Thymus (tissue), 14 donors: ENCODE measurements around the gene ZCCHC3. TPM values are rescaled to one million over a fixed set of nuclear protein-coding genes. Genes with fewer than 3 reads are reported as not detected.
"Not testable (repeated sequence)": the region's sequence is repeated elsewhere in the genome, so short reads cannot be mapped to it uniquely, and the experiment has no call there.

Source experiments
- DNase-seq, 9 donors: peaks; one replicate each; pipeline ENCODE4 v3.0.0-alpha.2; 2013; ENCODE audit warnings: low spot score in 9 of 9, low read depth in 6 of 9, missing footprints in 1 of 9
- H3K27ac ChIP-seq, 2 donors: one replicate each; pipeline ENCODE4 v1.5.1; 2013; ENCODE audit warnings: control low read depth in 1 of 2, low read depth in 1 of 2, low read length in 1 of 2, mild to moderate bottlenecking in 1 of 2, moderate library complexity in 1 of 2
- H3K27me3 ChIP-seq, 2 donors: one replicate each; pipeline ENCODE4 v1.5.1; 2013; ENCODE audit warnings: low read length in 1 of 2; ENCODE audit not compliant: control insufficient read depth in 2 of 2, insufficient read depth in 1 of 2
- H3K36me3 ChIP-seq, 2 donors: one replicate each; pipeline ENCODE4 v1.5.1; 2013; ENCODE audit warnings: low read length in 1 of 2, mild to moderate bottlenecking in 1 of 2, moderate library complexity in 1 of 2; ENCODE audit not compliant: control insufficient read depth in 2 of 2, insufficient read depth in 2 of 2
- H3K4me1 ChIP-seq, 2 donors: one replicate each; pipeline ENCODE4 v1.5.1; 2013; ENCODE audit warnings: low read length in 2 of 2; ENCODE audit not compliant: control insufficient read depth in 2 of 2, insufficient read depth in 2 of 2
- H3K4me3 ChIP-seq, 2 donors: one replicate each; pipeline ENCODE4 v1.5.1; 2013; ENCODE audit warnings: low read length in 2 of 2, control low read depth in 1 of 2, mild to moderate bottlenecking in 1 of 2
- H3K9me3 ChIP-seq, 2 donors: one replicate each; pipeline ENCODE4 v1.5.1; 2013; ENCODE audit warnings: low read length in 1 of 2, mild to moderate bottlenecking in 1 of 2; ENCODE audit not compliant: control insufficient read depth in 2 of 2, insufficient read depth in 1 of 2
- WGBS: extraction: QIAGEN DNeasy Blood & Tissue Kit; methylation state at CpG from one replicate; pipeline ENCODE4 v1.1.7; 2013; 5-methylcytosine and 5-hydroxymethylcytosine counted together
- long read RNA-seq, 10 donors: transcript quantifications; one replicate each; lab custom pipeline, GENCODE V29; 2026
- polyA plus RNA-seq: library from polyadenylated mRNA; stranded (reverse); fragments of 200-250 nt; gene quantifications from one replicate; pipeline ENCODE4 v1.2.3, GENCODE V29; 2013
- total RNA-seq: library from RNA; stranded (reverse); fragments of 120-200 nt; gene quantifications from one replicate; pipeline ENCODE4 v1.2.4, GENCODE V29; 2013
- donor health status: healthy.

ZCCHC3 gene, protein sequence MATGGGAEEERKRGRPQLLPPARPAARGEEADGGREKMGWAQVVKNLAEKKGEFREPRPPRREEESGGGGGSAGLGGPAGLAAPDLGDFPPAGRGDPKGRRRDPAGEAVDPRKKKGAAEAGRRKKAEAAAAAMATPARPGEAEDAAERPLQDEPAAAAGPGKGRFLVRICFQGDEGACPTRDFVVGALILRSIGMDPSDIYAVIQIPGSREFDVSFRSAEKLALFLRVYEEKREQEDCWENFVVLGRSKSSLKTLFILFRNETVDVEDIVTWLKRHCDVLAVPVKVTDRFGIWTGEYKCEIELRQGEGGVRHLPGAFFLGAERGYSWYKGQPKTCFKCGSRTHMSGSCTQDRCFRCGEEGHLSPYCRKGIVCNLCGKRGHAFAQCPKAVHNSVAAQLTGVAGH
- 28.5 TPM for total RNA-seq
- polyA plus RNA-seq: 21.8 TPM
- long read RNA-seq, donor 1, partial matches to known transcripts: 0 of 3 reads
- long read RNA-seq, donor 1, other reads (novel, unspliced or antisense): 0 of 3 reads
- long read RNA-seq, donor 2, transcript ZCCHC3-201 (1 exons, 3,354 nt): major isoform, 76 of 76 reads
- long read RNA-seq, donor 2, partial matches to known transcripts: 0 of 76 reads
- long read RNA-seq, donor 2, other reads (novel, unspliced or antisense): 0 of 76 reads
- long read RNA-seq, donor 3, transcript ZCCHC3-201 (1 exons, 3,354 nt): major isoform, 39 of 39 reads
- long read RNA-seq, donor 3, partial matches to known transcripts: 0 of 39 reads
- long read RNA-seq, donor 3, other reads (novel, unspliced or antisense): 0 of 39 reads
- long read RNA-seq, donor 4, transcript ZCCHC3-201 (1 exons, 3,354 nt): major isoform, 14 of 14 reads
- long read RNA-seq, donor 4, partial matches to known transcripts: 0 of 14 reads
- long read RNA-seq, donor 4, other reads (novel, unspliced or antisense): 0 of 14 reads
- long read RNA-seq, donor 5, transcript ZCCHC3-201 (1 exons, 3,354 nt): major isoform, 41 of 41 reads
- long read RNA-seq, donor 5, partial matches to known transcripts: 0 of 41 reads
- long read RNA-seq, donor 5, other reads (novel, unspliced or antisense): 0 of 41 reads
- long read RNA-seq, donor 6, transcript ZCCHC3-201 (1 exons, 3,354 nt): major isoform, 29 of 29 reads
- long read RNA-seq, donor 6, partial matches to known transcripts: 0 of 29 reads
- long read RNA-seq, donor 6, other reads (novel, unspliced or antisense): 0 of 29 reads
- long read RNA-seq, donor 7, transcript ZCCHC3-201 (1 exons, 3,354 nt): major isoform, 43 of 43 reads
- long read RNA-seq, donor 7, partial matches to known transcripts: 0 of 43 reads
- long read RNA-seq, donor 7, other reads (novel, unspliced or antisense): 0 of 43 reads
- long read RNA-seq, donor 8, transcript ZCCHC3-201 (1 exons, 3,354 nt): major isoform, 12 of 12 reads
- long read RNA-seq, donor 8, partial matches to known transcripts: 0 of 12 reads
- long read RNA-seq, donor 8, other reads (novel, unspliced or antisense): 0 of 12 reads
- long read RNA-seq, donor 9, transcript ZCCHC3-201 (1 exons, 3,354 nt): major isoform, 9 of 9 reads
- long read RNA-seq, donor 9, partial matches to known transcripts: 0 of 9 reads
- long read RNA-seq, donor 9, other reads (novel, unspliced or antisense): 0 of 9 reads
- long read RNA-seq, donor 10, transcript ZCCHC3-201 (1 exons, 3,354 nt): major isoform, 18 of 18 reads
- long read RNA-seq, donor 10, partial matches to known transcripts: 0 of 18 reads
- long read RNA-seq, donor 10, other reads (novel, unspliced or antisense): 0 of 18 reads

GRCh38 chr20:297098-297924 is at the start of gene ZCCHC3:
Gene ZCCHC3 (plus strand): TSS chr20:297570. CDS start chr20:297587, 17 bp downstream.
- under 1% methylated on average over 99 of the region's 99 CpGs for WGBS
- peaks cover 4 to 16% of the 10 kb centered on the region in 2 donors for H3K36me3 ChIP-seq
- peak within 1 kb of the TSS; percentile 95 to 100 for H3K4me3 ChIP-seq
- H3K27ac ChIP-seq: peak within 1 kb of the TSS; percentile 90 to 95
- H3K4me1 ChIP-seq: peaks cover 12 to 25% of the 10 kb centered on the region in 2 donors
- H3K9me3 ChIP-seq: no peaks in the 10 kb centered on the region
- no peaks in the 10 kb centered on the region for H3K27me3 ChIP-seq
- peak in 7 of 9 donors; percentile 69 to 93 (median 79) for DNase-seq

DNA sequence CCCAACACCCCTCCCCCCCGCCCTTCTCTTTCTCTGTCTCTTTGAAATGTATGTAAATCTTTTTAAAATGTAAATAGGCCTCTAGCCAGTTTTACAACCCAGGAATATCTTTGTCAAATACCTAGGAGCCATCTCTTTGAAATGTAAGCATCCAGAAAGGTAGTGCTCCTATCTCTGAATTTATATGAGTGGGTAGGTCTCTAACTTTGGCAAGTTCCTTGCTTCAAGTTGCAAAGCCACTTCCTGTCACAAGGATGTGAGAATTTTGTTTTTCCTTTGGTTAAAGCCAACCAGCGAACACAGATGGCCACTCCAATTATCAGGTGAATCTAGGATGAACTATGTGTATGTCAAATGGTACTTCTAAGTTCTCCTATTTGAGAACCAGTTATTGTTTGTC is 46.0 kb upstream of the ZCCHC3 start:
- peak in 1 of 9 donors; percentile 51 for DNase-seq
- no peaks in the 10 kb centered on the region for H3K9me3 ChIP-seq
- H3K27me3 ChIP-seq: no peaks in the 10 kb centered on the region
- H3K36me3 ChIP-seq: no peaks in the 10 kb centered on the region
- no peaks in the 10 kb centered on the region for H3K4me1 ChIP-seq
- WGBS: 43% methylated on average over 2 of the region's 2 CpGs
- H3K27ac ChIP-seq: peak overlapping the region in 1 of 2 donors; percentile 31
- H3K4me3 ChIP-seq: no peak overlapping the region

DNA sequence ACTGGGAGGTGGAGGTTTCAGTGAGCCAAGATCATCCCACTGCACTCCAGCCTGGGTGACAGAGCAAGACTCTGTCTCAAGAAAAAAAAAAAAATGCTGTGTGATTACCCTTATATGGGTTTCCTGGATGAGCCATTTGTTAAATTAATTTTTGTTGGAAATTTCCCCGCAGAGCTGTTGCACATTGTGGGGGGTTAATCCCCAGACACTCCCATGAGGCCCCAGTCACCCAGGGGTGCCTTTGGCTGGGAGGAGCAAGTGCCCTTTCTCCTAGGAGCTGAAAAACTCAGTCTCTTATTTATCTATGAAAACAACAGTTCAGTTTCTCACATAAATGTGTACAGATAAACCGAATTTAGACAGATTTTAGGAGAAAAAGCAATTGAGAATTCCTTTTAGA is 44.6 kb upstream of the ZCCHC3 start:
- 96% methylated on average over 2 of the region's 2 CpGs for WGBS
- no peak for DNase-seq
- H3K27ac ChIP-seq: no peak overlapping the region
- H3K9me3 ChIP-seq: no peaks in the 10 kb centered on the region
- H3K36me3 ChIP-seq: no peaks in the 10 kb centered on the region
- no peaks in the 10 kb centered on the region for H3K27me3 ChIP-seq
- H3K4me1 ChIP-seq: no peaks in the 10 kb centered on the region
- no peak overlapping the region for H3K4me3 ChIP-seq

DNA sequence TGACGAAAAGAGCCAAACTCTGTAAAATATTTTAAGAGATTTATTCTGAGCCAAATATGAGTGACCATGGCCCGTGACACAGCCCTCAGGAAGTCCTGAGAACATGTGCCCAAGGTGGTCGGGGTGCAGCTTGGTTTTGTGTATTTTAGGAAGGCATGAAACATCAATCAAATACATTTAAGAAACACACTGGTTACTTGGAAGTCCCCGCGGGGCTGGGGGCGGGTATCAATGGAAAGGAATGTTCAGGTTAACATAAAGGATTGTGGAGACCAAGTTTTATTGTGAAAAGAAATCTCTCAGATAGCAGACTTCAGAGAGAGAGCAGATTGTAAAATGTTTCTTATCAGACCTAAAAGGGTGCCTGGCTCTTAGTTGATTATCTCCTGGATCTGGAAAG is 43.9 kb upstream of the ZCCHC3 start:
- not testable (repeated sequence) for H3K4me1 ChIP-seq, DNase-seq, H3K4me3 ChIP-seq, H3K27ac ChIP-seq, H3K9me3 ChIP-seq, H3K36me3 ChIP-seq, H3K27me3 ChIP-seq
- WGBS: 77% methylated on average over 6 of the region's 6 CpGs

DNA sequence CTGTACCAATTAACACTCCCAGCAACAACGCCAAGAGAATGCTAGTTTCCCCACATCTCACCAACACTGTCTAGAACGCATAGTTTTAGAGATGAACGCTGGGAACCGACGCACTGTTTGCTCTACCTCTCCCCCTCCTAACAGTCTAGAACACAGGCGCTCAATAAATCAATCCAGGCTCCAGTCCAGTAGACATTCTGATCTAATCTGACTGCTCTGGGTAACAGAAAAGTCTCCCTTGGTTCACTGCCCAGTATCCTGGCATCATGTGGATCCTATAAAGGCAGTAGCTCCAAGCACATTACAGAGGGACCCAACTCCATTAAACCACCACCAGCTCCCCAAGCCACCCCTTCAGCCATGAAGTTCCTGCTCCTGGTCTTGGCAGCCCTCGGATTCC is 40.0 kb upstream of the ZCCHC3 start, which contains the start of gene DEFB132:
TSS of gene DEFB132 (plus strand) at position 306 of the 400 bp plus-strand sequence. CDS start at position 361, 55 bp downstream.
- H3K4me1 ChIP-seq: no peaks in the 10 kb centered on the region
- no peak within 1 kb of the TSS for H3K4me3 ChIP-seq
- H3K36me3 ChIP-seq: no peaks in the 10 kb centered on the region
- H3K27ac ChIP-seq: no peak within 1 kb of the TSS
- 96% methylated on average over 7 of the region's 7 CpGs for WGBS
- no peak for DNase-seq
- H3K27me3 ChIP-seq: no peaks in the 10 kb centered on the region
- H3K9me3 ChIP-seq: no peaks in the 10 kb centered on the region

DNA sequence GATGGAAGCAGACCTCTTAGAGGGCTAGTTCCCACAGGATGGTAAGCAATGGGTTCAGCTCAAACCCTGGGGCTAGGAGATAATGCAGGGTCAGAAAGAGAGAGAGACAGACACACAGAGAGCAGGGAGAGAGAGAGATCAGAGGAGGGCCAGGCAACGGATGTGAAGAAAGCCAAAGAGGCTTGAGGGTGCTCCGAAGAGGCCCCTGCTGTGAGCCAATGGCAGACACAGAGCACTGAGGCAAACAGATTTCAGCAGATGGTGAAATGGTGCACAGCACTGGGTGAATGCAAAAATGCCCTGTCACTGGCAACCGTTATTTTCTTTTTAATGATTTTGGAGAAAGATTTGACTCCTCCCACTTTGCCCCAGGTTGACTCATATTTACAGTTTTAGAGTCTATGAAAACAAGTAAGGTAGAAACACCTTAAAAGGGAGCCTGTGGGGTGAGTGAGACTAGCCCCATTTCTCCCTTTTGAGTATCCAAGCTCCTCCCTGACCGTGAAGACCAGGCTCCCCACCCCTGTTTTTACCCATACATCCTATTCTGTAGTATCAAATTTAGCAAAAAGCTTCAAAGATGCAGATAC is 39.0 kb upstream of the ZCCHC3 start:
- Histone ChIP-seq H3K27me3 (no peaks in the 10 kb centered on the region), H3K4me3 (no peak overlapping the region), H3K27ac (no peak overlapping the region), H3K4me1 (no peaks in the 10 kb centered on the region), H3K9me3 (no peaks in the 10 kb centered on the region), H3K36me3 (no peaks in the 10 kb centered on the region)
- DNase-seq: no peak
- 89% methylated on average over 4 of the region's 4 CpGs for WGBS

GRCh38 chr20:258963-259362 is 38.4 kb upstream of the ZCCHC3 start:
- H3K36me3 ChIP-seq: no peaks in the 10 kb centered on the region
- no peaks in the 10 kb centered on the region for H3K9me3 ChIP-seq
- H3K4me1 ChIP-seq: no peaks in the 10 kb centered on the region
- 49% methylated on average over 8 of the region's 8 CpGs for WGBS
- H3K4me3 ChIP-seq: no peak overlapping the region
- peaks cover 0 to 3% of the 10 kb centered on the region in 2 donors for H3K27me3 ChIP-seq
- peak in 2 of 9 donors; percentile 27 to 44 for DNase-seq
- H3K27ac ChIP-seq: no peak overlapping the region
